ENCODE data around the gene CFAP77. TPM values are rescaled to one million over a fixed set of nuclear protein-coding genes. Genes with fewer than 3 reads are reported as not detected.
A peak's percentile ranks its signal among the peaks of the same experiment; 100 is the strongest.

CFAP77 gene
- polyA plus RNA-seq, 2 donors, result not detected

GRCh38 chr9:132406554-132407122 is 3.4 kb upstream of the CFAP77 start, which contains the start of gene TTF1:
Gene TTF1, minus strand, starts transcription at chr9:132406840. Its CDS starts 4,019 bp downstream, at chr9:132402821.
- Histone ChIP-seq H3K27me3 (ENCODE audit: control insufficient read depth in 1 of 2, insufficient read depth in 2 of 2, low read length in 2 of 2) (no peaks in the 10 kb centered on the region), H3K4me1 (ENCODE audit: control insufficient read depth in 2 of 2, insufficient read depth in 2 of 2, low read length in 1 of 2) (peaks cover 6 to 15% of the 10 kb centered on the region in 2 donors), H3K9me3 (ENCODE audit: control insufficient read depth in 2 of 2, insufficient read depth in 1 of 2, low read depth in 1 of 2, low read length in 1 of 2) (no peaks in the 10 kb centered on the region), H3K27ac (ENCODE audit: low read depth in 2 of 2, low read length in 1 of 2) (no peak within 1 kb of the TSS), H3K36me3 (ENCODE audit: control insufficient read depth in 2 of 2, insufficient read depth in 2 of 2, low read length in 1 of 2) (peaks cover 0 to 4% of the 10 kb centered on the region in 2 donors), H3K4me3 (ENCODE audit: low read depth in 1 of 2, low read length in 2 of 2) (peak within 1 kb of the TSS; percentile 63 to 78)
- WGBS, 2 donors, result 1 to 2% methylated on average over 32 to 33 of the region's 33 CpGs

GRCh38 chr9:132407196-132407595 is 2.8 kb upstream of the CFAP77 start:
- Histone ChIP-seq H3K9me3 (ENCODE audit: control insufficient read depth in 2 of 2, insufficient read depth in 1 of 2, low read depth in 1 of 2, low read length in 1 of 2) (no peaks in the 10 kb centered on the region), H3K27ac (ENCODE audit: low read depth in 2 of 2, low read length in 1 of 2) (no peak overlapping the region), H3K36me3 (ENCODE audit: control insufficient read depth in 2 of 2, insufficient read depth in 2 of 2, low read length in 1 of 2) (peaks cover 0 to under 1% of the 10 kb centered on the region in 2 donors), H3K4me3 (ENCODE audit: low read depth in 1 of 2, low read length in 2 of 2) (peak overlapping the region in 1 of 2 donors; percentile 78), H3K27me3 (ENCODE audit: control insufficient read depth in 1 of 2, insufficient read depth in 2 of 2, low read length in 2 of 2) (no peaks in the 10 kb centered on the region), H3K4me1 (ENCODE audit: control insufficient read depth in 2 of 2, insufficient read depth in 2 of 2, low read length in 1 of 2) (peaks cover 6 to 15% of the 10 kb centered on the region in 2 donors)
- 87 to 89% methylated on average over 2 of the region's 2 CpGs for WGBS, 2 donors

- Histone ChIP-seq H3K27me3 (ENCODE audit: control insufficient read depth in 1 of 2, insufficient read depth in 2 of 2, low read length in 2 of 2) (no peaks in the 10 kb centered on the region), H3K4me3 (ENCODE audit: low read depth in 1 of 2, low read length in 2 of 2) (no peak overlapping the region), H3K36me3 (ENCODE audit: control insufficient read depth in 2 of 2, insufficient read depth in 2 of 2, low read length in 1 of 2) (no peaks in the 10 kb centered on the region), H3K9me3 (ENCODE audit: control insufficient read depth in 2 of 2, insufficient read depth in 1 of 2, low read depth in 1 of 2, low read length in 1 of 2) (no peaks in the 10 kb centered on the region), H3K27ac (ENCODE audit: low read depth in 2 of 2, low read length in 1 of 2) (no peak overlapping the region), H3K4me1 (ENCODE audit: control insufficient read depth in 2 of 2, insufficient read depth in 2 of 2, low read length in 1 of 2) (peaks cover 6 to 15% of the 10 kb centered on the region in 2 donors)
- 77 to 83% methylated on average over 8 of the region's 8 CpGs for WGBS, 2 donors
These were observed 1.5 kb upstream of the CFAP77 start for GRCh38 chr9:132408521-132408920.

GRCh38 chr9:132410642-132411041 is 631 bp downstream of the CFAP77 start:
- H3K27me3 ChIP-seq (ENCODE audit: control insufficient read depth in 1 of 2, insufficient read depth in 2 of 2, low read length in 2 of 2), result peaks cover 0 to 3% of the 10 kb centered on the region in 2 donors
- no peak overlapping the region for H3K27ac ChIP-seq (ENCODE audit: low read depth in 2 of 2, low read length in 1 of 2)
- 9 to 12% methylated on average over 19 of the region's 19 CpGs for WGBS, 2 donors
- no peaks in the 10 kb centered on the region for H3K36me3 ChIP-seq (ENCODE audit: control insufficient read depth in 2 of 2, insufficient read depth in 2 of 2, low read length in 1 of 2)
- H3K9me3 ChIP-seq (ENCODE audit: control insufficient read depth in 2 of 2, insufficient read depth in 1 of 2, low read depth in 1 of 2, low read length in 1 of 2), result no peaks in the 10 kb centered on the region
- H3K4me3 ChIP-seq (ENCODE audit: low read depth in 1 of 2, low read length in 2 of 2), result peak overlapping the region in 1 of 2 donors; percentile 33
- peaks cover 6 to 15% of the 10 kb centered on the region in 2 donors for H3K4me1 ChIP-seq (ENCODE audit: control insufficient read depth in 2 of 2, insufficient read depth in 2 of 2, low read length in 1 of 2)

- 1 to 2% methylated on average over 20 of the region's 20 CpGs for WGBS, 2 donors
- Histone ChIP-seq H3K4me3 (ENCODE audit: low read depth in 1 of 2, low read length in 2 of 2) (peak overlapping the region in 1 of 2 donors; percentile 33), H3K27me3 (ENCODE audit: control insufficient read depth in 1 of 2, insufficient read depth in 2 of 2, low read length in 2 of 2) (peaks cover 0 to 3% of the 10 kb centered on the region in 2 donors)
These were observed 1.1 kb downstream of the CFAP77 start for GRCh38 chr9:132411091-132411508.

GRCh38 chr9:132412089-132412488 is 2.1 kb downstream of the CFAP77 start:
- no peak overlapping the region for H3K4me3 ChIP-seq (ENCODE audit: low read depth in 1 of 2, low read length in 2 of 2)
- H3K36me3 ChIP-seq (ENCODE audit: control insufficient read depth in 2 of 2, insufficient read depth in 2 of 2, low read length in 1 of 2), result no peaks in the 10 kb centered on the region
- peaks cover 0 to 3% of the 10 kb centered on the region in 2 donors for H3K27me3 ChIP-seq (ENCODE audit: control insufficient read depth in 1 of 2, insufficient read depth in 2 of 2, low read length in 2 of 2)
- H3K4me1 ChIP-seq (ENCODE audit: control insufficient read depth in 2 of 2, insufficient read depth in 2 of 2, low read length in 1 of 2), result peaks cover 5 to 10% of the 10 kb centered on the region in 2 donors
- H3K9me3 ChIP-seq (ENCODE audit: control insufficient read depth in 2 of 2, insufficient read depth in 1 of 2, low read depth in 1 of 2, low read length in 1 of 2), result no peaks in the 10 kb centered on the region
- 14 to 15% methylated on average over 8 of the region's 8 CpGs for WGBS, 2 donors
- no peak overlapping the region for H3K27ac ChIP-seq (ENCODE audit: low read depth in 2 of 2, low read length in 1 of 2)

More at GRCh38 chr9:132411091-132411508, 1.1 kb downstream of the CFAP77 start:
- H3K4me1 ChIP-seq (ENCODE audit: control insufficient read depth in 2 of 2, insufficient read depth in 2 of 2, low read length in 1 of 2), result peaks cover 6 to 11% of the 10 kb centered on the region in 2 donors
- no peaks in the 10 kb centered on the region for H3K36me3 ChIP-seq (ENCODE audit: control insufficient read depth in 2 of 2, insufficient read depth in 2 of 2, low read length in 1 of 2)
- no peak overlapping the region for H3K27ac ChIP-seq (ENCODE audit: low read depth in 2 of 2, low read length in 1 of 2)
- H3K9me3 ChIP-seq (ENCODE audit: control insufficient read depth in 2 of 2, insufficient read depth in 1 of 2, low read depth in 1 of 2, low read length in 1 of 2), result no peaks in the 10 kb centered on the region

GRCh38 chr9:132413926-132414325 is 3.9 kb downstream of the CFAP77 start:
- peaks cover 0 to 8% of the 10 kb centered on the region in 2 donors for H3K27me3 ChIP-seq (ENCODE audit: control insufficient read depth in 1 of 2, insufficient read depth in 2 of 2, low read length in 2 of 2)
- no peaks in the 10 kb centered on the region for H3K9me3 ChIP-seq (ENCODE audit: control insufficient read depth in 2 of 2, insufficient read depth in 1 of 2, low read depth in 1 of 2, low read length in 1 of 2)
- no peak overlapping the region for H3K27ac ChIP-seq (ENCODE audit: low read depth in 2 of 2, low read length in 1 of 2)
- WGBS, 2 donors, result 54 to 57% methylated on average over 5 of the region's 5 CpGs
- no peak overlapping the region for H3K4me3 ChIP-seq (ENCODE audit: low read depth in 1 of 2, low read length in 2 of 2)
- H3K36me3 ChIP-seq (ENCODE audit: control insufficient read depth in 2 of 2, insufficient read depth in 2 of 2, low read length in 1 of 2), result no peaks in the 10 kb centered on the region
- peaks cover 3 to 10% of the 10 kb centered on the region in 2 donors for H3K4me1 ChIP-seq (ENCODE audit: control insufficient read depth in 2 of 2, insufficient read depth in 2 of 2, low read length in 1 of 2)

- no peak overlapping the region for H3K27ac ChIP-seq (ENCODE audit: low read depth in 2 of 2, low read length in 1 of 2)
- no peak overlapping the region for H3K4me3 ChIP-seq (ENCODE audit: low read depth in 1 of 2, low read length in 2 of 2)
- WGBS, 2 donors, result 46 to 48% methylated on average over 7 of the region's 7 CpGs
- H3K27me3 ChIP-seq (ENCODE audit: control insufficient read depth in 1 of 2, insufficient read depth in 2 of 2, low read length in 2 of 2), result peaks cover 0 to 8% of the 10 kb centered on the region in 2 donors
- peaks cover 3 to 10% of the 10 kb centered on the region in 2 donors for H3K4me1 ChIP-seq (ENCODE audit: control insufficient read depth in 2 of 2, insufficient read depth in 2 of 2, low read length in 1 of 2)
- no peaks in the 10 kb centered on the region for H3K9me3 ChIP-seq (ENCODE audit: control insufficient read depth in 2 of 2, insufficient read depth in 1 of 2, low read depth in 1 of 2, low read length in 1 of 2)
- H3K36me3 ChIP-seq (ENCODE audit: control insufficient read depth in 2 of 2, insufficient read depth in 2 of 2, low read length in 1 of 2), result no peaks in the 10 kb centered on the region
These were observed 4.7 kb downstream of the CFAP77 start for GRCh38 chr9:132414731-132415130.

- peaks cover 0 to 8% of the 10 kb centered on the region in 2 donors for H3K27me3 ChIP-seq (ENCODE audit: control insufficient read depth in 1 of 2, insufficient read depth in 2 of 2, low read length in 2 of 2)
- no peaks in the 10 kb centered on the region for H3K9me3 ChIP-seq (ENCODE audit: control insufficient read depth in 2 of 2, insufficient read depth in 1 of 2, low read depth in 1 of 2, low read length in 1 of 2)
- H3K27ac ChIP-seq (ENCODE audit: low read depth in 2 of 2, low read length in 1 of 2), result no peak overlapping the region
- H3K4me1 ChIP-seq (ENCODE audit: control insufficient read depth in 2 of 2, insufficient read depth in 2 of 2, low read length in 1 of 2), result peaks cover 3 to 9% of the 10 kb centered on the region in 2 donors
- H3K4me3 ChIP-seq (ENCODE audit: low read depth in 1 of 2, low read length in 2 of 2), result no peak overlapping the region
- H3K36me3 ChIP-seq (ENCODE audit: control insufficient read depth in 2 of 2, insufficient read depth in 2 of 2, low read length in 1 of 2), result no peaks in the 10 kb centered on the region
- WGBS, 2 donors, result 31 to 39% methylated on average over 12 of the region's 12 CpGs
These were observed 5.2 kb downstream of the CFAP77 start for GRCh38 chr9:132415181-132415580.
